IgD-negative memory B cell (primary cell): ENCODE data around the gene GIT1. TPM values are rescaled to one million over a fixed set of nuclear protein-coding genes. Genes with fewer than 3 reads are reported as not detected.
"Not testable (repeated sequence)": the region's sequence is repeated elsewhere in the genome, so short reads cannot be mapped to it uniquely, and the experiment has no call there.

Source experiments
- H3K27ac Mint-ChIP-seq, 3 donors: one replicate each; pipeline ENCODE4 v1.8.0; 2020 to 2022; ENCODE audit warnings: mild to moderate bottlenecking in 3 of 3, mixed read lengths in 3 of 3, moderate library complexity in 1 of 3
- H3K27me3 Mint-ChIP-seq: one replicate; pipeline ENCODE4 v1.8.0; 2021; ENCODE audit warnings: mixed read lengths
- H3K36me3 Mint-ChIP-seq: one replicate; pipeline ENCODE4 v1.8.0; 2020; ENCODE audit warnings: mild to moderate bottlenecking, mixed read lengths
- H3K4me1 Mint-ChIP-seq, 3 donors: one replicate each; pipeline ENCODE4 v1.8.0; 2020 to 2022; ENCODE audit warnings: mixed read lengths in 3 of 3, mild to moderate bottlenecking in 1 of 3
- H3K4me3 Mint-ChIP-seq, 4 donors: one replicate each; pipeline ENCODE4 v1.8.0; 2020 to 2022; ENCODE audit warnings: mild to moderate bottlenecking in 4 of 4, mixed read lengths in 4 of 4, moderate library complexity in 3 of 4
- H3K9me3 Mint-ChIP-seq, 3 donors: one replicate each; pipeline ENCODE4 v1.8.0; 2020 to 2021; ENCODE audit warnings: mixed read lengths in 3 of 3, mild to moderate bottlenecking in 1 of 3
- polyA plus RNA-seq: library from polyadenylated mRNA; unstranded; fragments of 300-500 nt; fragmentation: Illumina TruSeq; gene quantifications from one replicate; pipeline ENCODE4 v1.2.3, GENCODE V29; 2021

Gene GIT1
- polyA plus RNA-seq, 1 donor from 2014 or later = 8.6 TPM

DNA sequence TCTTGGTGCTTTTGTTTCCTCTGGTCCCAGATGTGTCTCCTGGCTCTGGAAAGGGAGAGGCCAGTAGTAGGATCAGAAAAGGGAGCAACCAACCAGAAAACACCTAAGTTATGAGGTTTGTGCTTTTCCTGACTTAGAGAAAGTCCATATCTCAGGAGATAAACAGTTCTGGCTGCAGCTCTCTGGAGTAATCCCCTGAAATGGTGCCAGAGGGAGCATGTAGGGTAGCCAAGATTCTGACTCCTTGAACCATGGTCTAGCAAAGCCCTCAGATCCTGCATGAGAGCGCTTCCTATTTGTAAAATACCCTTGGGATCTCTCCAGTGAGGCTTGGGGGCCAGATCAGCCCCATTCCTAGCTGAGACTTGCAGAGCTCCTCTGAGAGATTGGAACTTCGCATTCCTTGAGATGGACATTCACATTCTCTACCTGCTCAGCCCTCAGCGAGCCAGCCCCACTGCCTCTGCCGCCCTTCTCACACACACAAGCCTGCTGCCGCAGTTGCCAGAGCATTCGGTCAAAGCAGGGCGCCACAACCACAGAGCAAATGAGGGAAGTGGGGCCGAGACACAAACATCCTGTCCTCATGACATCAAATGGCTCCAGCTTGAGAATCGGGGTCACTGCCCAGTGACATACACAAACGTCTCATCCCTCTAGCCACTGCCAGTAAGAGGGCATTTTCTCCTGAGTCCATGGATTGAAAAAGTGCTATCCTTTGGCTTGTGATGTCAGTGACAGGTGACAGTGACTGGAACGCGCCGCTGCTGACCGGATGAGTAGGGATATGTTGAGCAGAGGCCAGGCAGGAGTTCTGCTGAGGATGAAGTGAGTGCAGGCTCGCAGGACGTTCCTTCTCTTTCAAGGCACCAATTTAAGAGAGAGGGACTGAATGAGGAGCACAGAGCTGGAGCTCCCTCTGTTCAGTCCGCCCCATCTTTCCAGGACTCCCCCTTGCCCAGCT lies 27.6 kb downstream of the GIT1 start:
- no peaks in the 10 kb centered on the region for H3K27me3 Mint-ChIP-seq
- H3K36me3 Mint-ChIP-seq = peaks cover 1% of the 10 kb centered on the region
- peak overlapping the region; percentile 83 to 95 (median 92) for H3K27ac Mint-ChIP-seq
- H3K9me3 Mint-ChIP-seq = no peaks in the 10 kb centered on the region
- peak overlapping the region in 3 of 4 donors; percentile 70 to 85 (median 76) for H3K4me3 Mint-ChIP-seq
- peaks cover 43 to 63% (median 44%) of the 10 kb centered on the region in 3 donors for H3K4me1 Mint-ChIP-seq

DNA sequence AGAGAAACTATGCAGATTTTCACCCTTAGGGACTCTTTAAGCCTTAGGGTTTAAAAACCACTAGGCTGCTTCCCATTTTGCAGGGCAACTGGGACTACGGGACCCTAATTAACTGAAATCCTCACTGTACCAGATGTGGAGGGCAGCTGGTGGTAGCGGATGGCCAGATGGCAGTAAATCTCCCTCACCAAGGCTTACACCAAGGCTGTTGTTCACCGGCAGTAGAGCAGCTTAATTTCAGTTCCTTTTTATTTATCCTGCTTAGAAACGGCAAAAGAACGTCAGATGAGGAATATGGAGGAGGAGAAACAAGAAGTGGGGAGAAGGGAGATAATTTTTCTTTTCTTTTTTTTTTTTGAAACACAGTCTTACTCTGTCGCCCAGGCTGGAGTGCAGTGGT lies 29.1 kb downstream of the GIT1 start:
- Mint-ChIP-seq H3K9me3 (no peaks in the 10 kb centered on the region), H3K4me3 (peak overlapping the region; percentile 36 to 79 (median 69)), H3K27me3 (no peaks in the 10 kb centered on the region), H3K36me3 (peaks cover 1% of the 10 kb centered on the region), H3K4me1 (peaks cover 38 to 58% (median 38%) of the 10 kb centered on the region in 3 donors), H3K27ac (peak overlapping the region; percentile 83 to 92 (median 89))

DNA sequence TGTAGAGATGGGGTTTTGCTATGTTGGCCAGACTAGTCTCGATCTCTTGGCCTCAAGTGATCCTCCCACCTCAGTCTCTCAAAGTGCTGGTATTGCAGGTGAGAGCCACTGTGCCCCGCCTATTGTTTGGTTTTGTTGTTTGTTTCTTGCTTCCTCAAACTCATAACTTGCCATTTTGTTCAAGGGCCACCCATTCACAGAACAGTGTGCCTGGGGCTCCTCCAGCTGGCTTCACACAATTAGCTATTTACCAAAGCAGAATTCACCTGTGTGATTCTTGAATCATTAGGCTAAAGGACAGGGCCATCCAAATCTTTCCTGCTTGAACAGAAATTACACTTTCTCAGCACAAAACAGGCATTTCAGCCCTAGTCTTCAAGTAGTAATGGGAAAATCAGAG lies 29.8 kb downstream of the GIT1 start:
- H3K36me3 Mint-ChIP-seq = peaks cover 1% of the 10 kb centered on the region
- H3K27ac Mint-ChIP-seq = peak overlapping the region in 2 of 3 donors; percentile 83 to 89
- H3K27me3 Mint-ChIP-seq = no peaks in the 10 kb centered on the region
- H3K9me3 Mint-ChIP-seq = no peaks in the 10 kb centered on the region
- H3K4me1 Mint-ChIP-seq = peaks cover 38 to 56% (median 38%) of the 10 kb centered on the region in 3 donors
- peak overlapping the region in 2 of 4 donors; percentile 25 to 34 for H3K4me3 Mint-ChIP-seq

- H3K9me3 Mint-ChIP-seq, H3K27me3 Mint-ChIP-seq, H3K36me3 Mint-ChIP-seq: not testable (repeated sequence)
- H3K4me1 Mint-ChIP-seq = peaks cover 32 to 48% (median 33%) of the 10 kb centered on the region in 3 donors
- H3K27ac Mint-ChIP-seq = peak overlapping the region in 2 of 3 donors; percentile 46 to 59
- H3K4me3 Mint-ChIP-seq = peak overlapping the region in 2 of 4 donors; percentile 72 to 78
Measured at GRCh38 chr17:29558139-29558538, 31.3 kb downstream of the GIT1 start.

DNA sequence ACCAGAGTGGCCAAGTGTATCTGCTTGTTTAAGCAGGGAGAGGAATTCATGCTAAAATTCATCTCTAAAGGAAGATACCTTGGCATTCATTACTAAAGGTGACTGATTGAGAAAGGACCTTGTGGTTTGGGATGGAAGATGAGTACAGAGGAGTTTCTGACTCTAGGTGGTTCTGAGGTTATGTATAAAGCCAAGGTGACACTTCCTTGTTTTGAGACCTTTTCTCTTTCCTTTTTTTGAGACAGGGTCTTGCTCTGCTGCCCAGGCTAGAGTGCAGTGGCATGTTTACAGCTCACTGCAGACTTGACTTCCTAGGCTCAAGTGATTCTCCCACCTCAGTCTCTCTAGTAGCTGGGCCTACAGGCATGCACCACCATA lies 31.7 kb downstream of the GIT1 start:
- Mint-ChIP-seq H3K9me3 (no peaks in the 10 kb centered on the region), H3K4me3 (peak overlapping the region in 3 of 4 donors; percentile 11 to 78 (median 72)), H3K36me3 (peaks cover 1% of the 10 kb centered on the region), H3K27me3 (no peaks in the 10 kb centered on the region), H3K4me1 (peaks cover 32 to 45% (median 33%) of the 10 kb centered on the region in 3 donors), H3K27ac (peak overlapping the region; percentile 46 to 63 (median 59))

- H3K36me3 Mint-ChIP-seq = peaks cover 1% of the 10 kb centered on the region
- peak overlapping the region in 2 of 3 donors; percentile 46 to 59 for H3K27ac Mint-ChIP-seq
- H3K4me1 Mint-ChIP-seq = peaks cover 28 to 43% (median 34%) of the 10 kb centered on the region in 3 donors
- H3K4me3 Mint-ChIP-seq = peak overlapping the region in 1 of 4 donors; percentile 11
- no peaks in the 10 kb centered on the region for H3K9me3 Mint-ChIP-seq
- no peaks in the 10 kb centered on the region for H3K27me3 Mint-ChIP-seq
Measured at GRCh38 chr17:29557085-29557738, 32.2 kb downstream of the GIT1 start.

DNA sequence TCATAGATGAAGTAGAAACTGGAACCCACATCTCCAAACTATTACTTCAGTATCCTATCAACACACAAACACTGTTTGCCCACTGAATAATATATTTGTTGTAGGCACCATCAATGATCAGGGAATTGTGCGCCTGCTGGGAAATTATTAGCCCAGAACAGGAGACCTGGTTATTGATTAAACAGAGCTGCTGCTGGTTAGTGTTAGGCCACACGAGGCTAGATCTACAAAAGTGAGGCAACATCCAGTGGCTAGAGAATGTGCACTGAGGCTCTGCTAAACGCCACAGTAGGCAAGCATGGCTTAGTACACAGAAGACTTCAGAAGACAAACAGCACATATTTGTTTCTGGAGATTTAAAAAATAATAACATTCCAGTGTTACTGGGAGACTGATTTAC lies 33.6 kb downstream of the GIT1 start:
- peaks cover 20 to 31% (median 28%) of the 10 kb centered on the region in 3 donors for H3K4me1 Mint-ChIP-seq
- H3K4me3 Mint-ChIP-seq = no peak overlapping the region
- no peaks in the 10 kb centered on the region for H3K27me3 Mint-ChIP-seq
- H3K36me3 Mint-ChIP-seq = peaks cover 1% of the 10 kb centered on the region
- no peak overlapping the region for H3K27ac Mint-ChIP-seq
- no peaks in the 10 kb centered on the region for H3K9me3 Mint-ChIP-seq

GRCh38 chr17:29549177-29549923 lies 40.1 kb downstream of the GIT1 start:
- Mint-ChIP-seq H3K36me3 (peaks cover 1% of the 10 kb centered on the region), H3K27ac (no peak overlapping the region), H3K4me1 (peaks cover 0 to 3% (median 0%) of the 10 kb centered on the region in 3 donors), H3K4me3 (no peak overlapping the region), H3K27me3 (no peaks in the 10 kb centered on the region), H3K9me3 (no peaks in the 10 kb centered on the region)

DNA sequence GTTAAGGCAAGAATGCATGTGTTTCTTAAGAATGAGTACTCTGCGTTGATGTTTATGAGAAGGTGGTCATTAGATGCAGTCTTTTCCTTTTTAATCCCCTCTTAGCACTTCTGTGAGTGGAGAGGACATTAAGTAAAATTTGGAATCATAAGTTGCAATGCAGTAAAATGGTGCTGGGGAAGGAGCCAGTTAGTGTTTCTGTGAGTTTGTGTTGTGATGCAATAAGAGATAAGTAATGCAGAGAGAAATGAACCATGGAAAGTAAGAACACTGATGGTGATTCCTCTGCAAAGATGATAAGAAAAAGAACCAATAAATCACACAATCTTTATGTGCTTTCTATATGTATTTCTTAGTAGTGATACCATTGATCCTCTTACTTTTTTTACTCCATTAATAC lies 42.6 kb downstream of the GIT1 start:
- H3K27me3 Mint-ChIP-seq = no peaks in the 10 kb centered on the region
- H3K36me3 Mint-ChIP-seq = peaks cover 3% of the 10 kb centered on the region
- H3K27ac Mint-ChIP-seq = no peak overlapping the region
- no peaks in the 10 kb centered on the region for H3K4me1 Mint-ChIP-seq
- H3K9me3 Mint-ChIP-seq = no peaks in the 10 kb centered on the region
- H3K4me3 Mint-ChIP-seq = no peak overlapping the region

- Mint-ChIP-seq H3K27me3 (no peaks in the 10 kb centered on the region), H3K27ac (peak overlapping the region in 1 of 3 donors; percentile 13), H3K4me1 (no peaks in the 10 kb centered on the region), H3K36me3 (peaks cover 3% of the 10 kb centered on the region), H3K4me3 (no peak overlapping the region), H3K9me3 (no peaks in the 10 kb centered on the region)
Measured at GRCh38 chr17:29546085-29546484, 43.4 kb downstream of the GIT1 start.

DNA sequence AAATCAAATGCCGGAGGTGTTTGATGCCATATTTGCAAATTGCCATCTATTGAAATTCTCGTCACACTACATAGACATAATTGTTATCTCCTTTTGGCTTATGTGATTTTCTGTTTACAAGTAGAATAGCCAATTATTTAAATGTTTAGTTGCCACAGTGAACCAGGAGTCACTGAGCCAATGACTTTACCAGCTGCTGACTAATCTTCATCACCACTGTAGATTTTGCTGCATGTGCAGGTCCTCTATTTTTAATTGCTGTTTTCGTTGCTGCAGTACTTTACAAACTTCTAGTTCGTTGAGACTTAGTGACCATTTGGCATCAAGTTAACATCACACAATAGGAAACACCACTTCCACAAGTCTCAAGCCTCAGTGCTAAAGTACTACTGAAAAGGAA lies 45.4 kb downstream of the GIT1 start:
- Mint-ChIP-seq H3K4me1 (no peaks in the 10 kb centered on the region), H3K27me3 (no peaks in the 10 kb centered on the region), H3K36me3 (peaks cover 4% of the 10 kb centered on the region), H3K9me3 (no peaks in the 10 kb centered on the region), H3K27ac (no peak overlapping the region), H3K4me3 (no peak overlapping the region)

- no peaks in the 10 kb centered on the region for H3K9me3 Mint-ChIP-seq
- H3K27me3 Mint-ChIP-seq = no peaks in the 10 kb centered on the region
- peaks cover 4% of the 10 kb centered on the region for H3K36me3 Mint-ChIP-seq
- peak overlapping the region in 1 of 3 donors; percentile 59 for H3K27ac Mint-ChIP-seq
- no peak overlapping the region for H3K4me3 Mint-ChIP-seq
- H3K4me1 Mint-ChIP-seq = peaks cover 0 to 5% (median 1%) of the 10 kb centered on the region in 3 donors
Measured at GRCh38 chr17:29533976-29534375, 55.5 kb downstream of the GIT1 start.

DNA sequence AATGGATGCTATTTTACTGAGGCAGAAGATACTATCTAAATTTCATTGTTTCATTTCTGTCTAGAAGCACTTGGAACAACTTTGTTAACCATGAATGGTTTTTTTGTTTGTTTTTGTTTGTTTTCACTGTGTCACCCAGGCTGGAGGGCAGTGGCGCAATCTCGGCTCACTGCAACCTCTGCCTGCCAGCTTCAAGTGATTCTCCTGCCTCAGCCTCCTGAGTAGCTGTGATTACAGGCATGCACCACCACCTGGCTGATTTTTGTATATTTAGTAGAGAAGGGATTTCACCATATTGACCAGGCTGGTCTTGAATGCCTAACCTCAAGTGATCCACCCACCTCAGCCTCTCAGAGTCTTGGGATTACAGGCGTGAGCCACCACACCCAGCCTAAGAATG lies 63.1 kb downstream of the GIT1 start:
- Mint-ChIP-seq H3K4me1 (peaks cover 0 to 1% (median 0%) of the 10 kb centered on the region in 3 donors), H3K4me3 (no peak overlapping the region), H3K27ac (no peak overlapping the region), H3K27me3 (no peaks in the 10 kb centered on the region), H3K36me3 (peaks cover 2% of the 10 kb centered on the region), H3K9me3 (no peaks in the 10 kb centered on the region)

DNA sequence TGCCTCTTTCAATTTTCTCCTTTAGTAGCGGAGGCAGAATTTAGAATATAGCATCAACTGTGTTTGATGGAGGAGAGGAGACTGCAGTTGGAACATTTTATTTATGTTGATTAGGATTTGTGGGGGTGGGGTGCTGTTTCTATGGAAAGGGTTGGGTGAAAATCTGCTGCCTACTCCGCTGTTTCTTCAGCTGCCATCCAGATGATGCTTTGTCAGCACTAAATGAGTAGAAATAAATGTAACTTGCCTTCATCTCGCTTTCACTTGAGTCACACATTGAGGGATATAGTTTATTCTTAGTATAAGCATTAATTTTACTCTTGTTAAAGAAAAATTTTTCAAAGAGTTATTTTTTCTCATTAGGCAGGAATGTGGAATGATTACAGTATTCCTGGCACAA lies 64.8 kb downstream of the GIT1 start:
- Mint-ChIP-seq H3K27me3 (no peaks in the 10 kb centered on the region), H3K36me3 (peaks cover 2% of the 10 kb centered on the region), H3K27ac (no peak overlapping the region), H3K9me3 (no peaks in the 10 kb centered on the region), H3K4me1 (no peaks in the 10 kb centered on the region), H3K4me3 (no peak overlapping the region)
